NK-92 treated with Interleukin-12 subunit alpha and Interleukin-12 subunit beta, amount 100 ng/mL, for 24 hours (cell line): ENCODE data around the gene ZDHHC6.
A peak's percentile ranks its signal among the peaks of the same experiment; 100 is the strongest.
"Not testable (repeated sequence)": the region's sequence is repeated elsewhere in the genome, so short reads cannot be mapped to it uniquely, and the experiment has no call there.

ENCODE experiments used
- DNase-seq: peaks from one replicate; lab custom pipeline; 2025; lab: John Stamatoyannopoulos, UW

ZDHHC6 gene

GRCh38 chr10:112446855-112447619 lies at the start of gene ZDHHC6, which contains the start of gene VTI1A:
TSS of gene ZDHHC6 (minus strand) at chr10:112446914. CDS start at chr10:112445436, 1,478 bp downstream.
TSS of gene VTI1A (plus strand) at chr10:112447215. CDS start at chr10:112447374, 159 bp downstream.
- peak; percentile 66 for DNase-seq

DNA sequence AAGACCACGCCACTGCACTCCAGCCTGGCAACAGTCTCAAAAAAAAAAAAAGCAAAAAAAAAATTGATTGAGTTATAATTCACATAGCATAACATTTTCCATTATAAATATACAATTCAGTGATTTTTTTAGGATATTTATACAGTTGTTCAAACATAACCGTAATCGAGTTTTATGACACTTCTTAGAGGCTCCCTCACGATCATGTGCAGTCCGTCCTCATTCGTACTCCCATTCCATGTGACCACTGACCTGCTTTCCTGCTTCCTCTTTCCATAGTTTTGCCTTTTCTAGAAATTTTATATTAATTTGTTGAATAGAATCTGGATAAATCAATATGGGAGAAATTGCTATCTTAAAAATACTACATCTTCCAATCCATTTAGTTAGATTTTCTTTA lies 46.0 kb upstream of the ZDHHC6 start:
- DNase-seq = no peak

- no peak for DNase-seq
Observed at GRCh38 chr10:112491144-112491543, 44.4 kb upstream of the ZDHHC6 start.

DNA sequence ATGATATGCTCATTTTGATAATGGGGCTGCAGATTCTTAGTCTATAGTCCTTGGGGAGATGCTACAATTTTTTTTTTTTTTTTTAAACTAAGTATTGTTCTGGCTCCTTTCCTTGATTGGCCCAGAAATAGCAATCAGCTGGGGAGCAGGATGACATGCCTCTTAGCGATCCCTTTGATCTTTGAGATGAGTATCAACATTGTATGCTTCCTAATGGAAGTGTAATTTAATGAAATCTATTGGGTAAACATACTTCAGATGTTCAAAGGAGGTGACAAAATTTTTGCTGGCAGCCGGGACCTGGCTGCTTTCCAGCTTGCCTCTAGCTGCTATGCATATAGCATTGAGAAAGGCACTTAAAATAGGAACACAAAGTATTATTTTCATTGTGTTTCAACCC lies 43.8 kb upstream of the ZDHHC6 start:
- DNase-seq = no peak

GRCh38 chr10:112487964-112488363 lies 41.2 kb upstream of the ZDHHC6 start:
- DNase-seq = no peak

GRCh38 chr10:112484399-112484798 lies 37.7 kb upstream of the ZDHHC6 start:
- no peak for DNase-seq

GRCh38 chr10:112481602-112482001 lies 34.9 kb upstream of the ZDHHC6 start:
- DNase-seq = no peak

DNA sequence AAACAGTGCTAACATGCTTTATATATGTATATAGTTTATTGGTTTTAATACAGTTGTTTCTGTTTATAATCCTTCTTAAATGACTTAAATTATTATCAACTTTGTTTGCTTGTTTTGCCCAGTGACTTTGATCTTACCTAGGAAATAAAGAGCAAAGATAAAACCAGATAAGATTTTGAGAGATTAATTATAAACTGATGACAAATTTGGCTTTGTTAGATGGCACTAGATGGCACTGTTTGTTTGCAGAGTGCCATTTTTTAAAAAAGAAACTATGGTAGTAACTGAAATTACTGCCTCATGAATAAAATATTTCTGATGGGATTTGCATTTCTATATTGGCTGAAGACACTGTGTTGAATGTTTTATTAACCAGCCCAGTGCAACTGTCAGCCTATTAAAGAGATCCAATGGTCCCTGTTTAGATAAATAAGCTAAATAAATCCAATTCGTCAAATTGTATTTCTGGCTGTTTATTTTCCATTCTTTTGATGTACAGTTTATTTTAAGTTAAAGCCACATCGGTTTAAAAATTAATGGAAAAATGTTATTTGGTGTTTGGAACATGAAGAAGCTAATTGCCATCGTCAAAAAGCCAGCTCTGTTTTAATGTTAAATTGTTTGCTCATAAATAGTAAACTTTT lies 29.0 kb upstream of the ZDHHC6 start:
- DNase-seq = no peak

DNA sequence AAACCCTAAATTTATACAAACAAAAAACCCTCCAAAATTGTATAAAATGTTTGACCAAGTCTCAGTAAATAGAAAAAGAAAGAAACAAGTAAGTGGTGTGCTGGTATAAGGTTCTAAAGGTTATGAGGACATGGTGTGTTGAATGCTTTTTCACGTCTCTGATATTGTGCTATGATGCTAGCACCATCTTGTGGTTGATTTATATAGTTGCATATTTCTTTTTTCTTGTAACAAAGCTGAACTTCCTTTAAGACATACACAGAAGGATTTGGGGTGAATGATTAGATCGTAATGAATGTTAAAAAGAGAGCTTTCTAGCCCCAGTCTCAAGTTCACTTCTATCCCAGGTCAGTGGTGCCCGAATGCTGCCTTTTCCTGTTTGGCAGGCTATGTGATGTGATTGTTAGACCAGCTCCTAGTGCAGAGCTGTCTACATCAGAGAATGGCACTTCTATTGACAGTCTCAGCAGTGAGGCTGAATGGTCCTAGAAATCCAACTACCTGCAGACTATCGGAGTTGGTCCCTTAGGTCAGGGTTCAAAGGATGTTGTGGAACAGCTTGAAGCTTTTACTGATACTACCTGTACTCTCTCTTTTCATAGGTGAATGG lies 25.3 kb upstream of the ZDHHC6 start:
- no peak for DNase-seq

DNA sequence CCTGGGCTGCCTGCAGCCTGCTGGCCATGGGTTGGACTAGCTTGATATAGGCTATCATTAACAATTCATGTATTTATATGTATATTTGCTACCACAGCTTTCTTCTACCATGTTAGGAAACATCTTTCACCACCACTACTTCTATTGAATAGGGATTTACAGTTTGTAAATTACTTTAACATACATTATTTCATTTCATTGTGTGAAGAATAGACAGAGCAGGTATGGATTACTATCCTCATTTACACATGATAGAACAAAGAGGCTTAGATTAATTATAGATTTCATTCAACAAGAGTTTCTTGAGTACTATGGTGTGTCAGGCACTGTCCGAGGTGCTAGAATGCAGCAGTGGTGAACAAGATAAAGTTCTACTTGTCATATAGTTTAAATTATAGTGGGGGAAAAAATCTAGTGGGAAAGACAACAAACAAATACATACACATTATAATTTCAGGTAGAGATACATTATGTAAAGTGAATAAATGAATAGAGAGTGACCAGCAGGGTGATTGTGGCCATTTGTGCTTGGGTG lies 20.9 kb upstream of the ZDHHC6 start:
- DNase-seq = no peak

DNA sequence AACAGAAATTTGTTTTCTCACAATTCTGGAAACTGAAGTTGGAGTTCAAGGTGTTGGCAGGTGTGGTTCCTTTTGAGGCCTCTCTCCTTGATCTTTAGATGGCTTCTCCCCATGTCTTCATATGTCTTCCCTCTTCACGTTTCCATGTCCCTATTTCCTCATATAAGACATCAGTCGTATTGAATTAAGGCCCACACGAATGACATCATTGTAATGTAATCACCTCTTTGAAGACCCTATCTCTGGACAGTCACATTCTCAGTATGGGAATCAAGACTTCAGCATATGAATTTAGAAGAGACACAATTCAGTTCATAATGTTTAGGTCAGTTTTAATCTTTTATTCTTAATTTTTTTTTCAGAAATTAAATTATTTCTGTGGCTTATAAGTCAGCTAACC lies 20.1 kb upstream of the ZDHHC6 start:
- no peak for DNase-seq

DNA sequence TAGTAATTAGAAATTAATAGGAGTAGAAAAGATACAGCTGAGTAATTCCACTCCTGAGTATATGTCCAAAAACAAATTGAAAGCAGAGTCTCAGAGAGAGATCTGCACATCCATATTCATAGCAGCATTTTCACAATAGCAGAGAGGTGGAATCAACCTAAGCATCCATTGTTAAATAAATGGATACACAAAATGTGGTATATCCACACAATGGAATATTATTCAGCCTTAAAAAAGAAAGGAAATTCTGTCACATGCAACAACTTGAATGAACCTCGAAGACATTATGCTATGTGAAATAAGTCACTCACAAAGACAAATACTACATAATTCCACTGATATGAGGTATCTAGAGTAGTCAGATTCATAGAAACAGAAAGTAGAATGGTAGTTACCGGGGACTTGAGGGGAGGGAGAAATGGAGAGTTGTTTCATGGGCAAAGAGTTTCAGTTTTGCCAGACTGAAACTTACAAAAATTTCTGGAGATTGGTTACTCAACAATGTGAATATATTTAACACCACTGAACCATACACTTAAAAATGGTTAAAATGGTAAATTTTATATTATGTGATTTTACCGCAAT lies 18.7 kb upstream of the ZDHHC6 start:
- DNase-seq = no peak

- DNase-seq = not testable (repeated sequence)
Observed at GRCh38 chr10:112464074-112464473, 17.4 kb upstream of the ZDHHC6 start.

DNA sequence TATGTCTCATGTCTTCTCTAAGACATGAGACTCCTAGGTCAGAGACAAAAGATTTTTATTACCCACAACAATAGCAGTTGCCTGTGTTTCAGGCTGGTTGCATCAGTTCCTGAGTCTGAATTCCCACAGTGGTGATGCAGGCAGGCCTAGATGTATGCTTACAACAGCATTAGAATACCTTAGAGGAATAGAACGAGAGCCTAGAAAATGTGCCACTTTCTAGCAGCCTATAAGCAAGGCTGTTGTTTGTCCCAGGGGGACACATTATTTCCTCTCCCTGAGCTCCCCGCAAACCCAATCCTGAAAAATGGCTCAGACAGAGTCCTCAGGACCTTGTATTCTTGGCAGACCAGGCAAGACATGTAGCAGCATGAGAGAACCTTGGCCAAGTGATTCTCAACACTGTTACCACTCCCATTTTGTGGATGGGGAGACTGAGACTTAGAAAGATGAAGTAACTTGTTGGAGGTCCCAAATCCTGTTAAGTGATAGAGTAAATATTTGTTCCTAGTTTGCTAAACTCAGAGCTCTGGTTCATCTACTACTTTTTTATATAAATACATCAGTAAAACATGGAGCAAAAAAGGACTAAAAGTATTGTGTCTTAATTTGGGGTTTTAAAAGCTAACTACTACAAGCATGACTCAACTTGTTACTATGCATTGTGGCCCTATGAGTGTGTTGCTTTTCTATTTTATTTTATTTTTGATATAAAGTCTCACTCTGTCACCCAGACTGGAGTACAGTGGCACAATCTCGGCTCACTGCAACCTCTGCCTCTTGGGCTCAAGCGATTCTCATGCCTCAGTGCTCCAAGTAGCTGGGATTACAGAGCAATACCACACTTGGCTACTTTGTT lies 14.5 kb upstream of the ZDHHC6 start:
- DNase-seq = peak; percentile 46

- no peak for DNase-seq
Observed at GRCh38 chr10:112460366-112460765, 13.7 kb upstream of the ZDHHC6 start.

GRCh38 chr10:112456533-112456932 lies 9.8 kb upstream of the ZDHHC6 start:
- DNase-seq = no peak

DNA sequence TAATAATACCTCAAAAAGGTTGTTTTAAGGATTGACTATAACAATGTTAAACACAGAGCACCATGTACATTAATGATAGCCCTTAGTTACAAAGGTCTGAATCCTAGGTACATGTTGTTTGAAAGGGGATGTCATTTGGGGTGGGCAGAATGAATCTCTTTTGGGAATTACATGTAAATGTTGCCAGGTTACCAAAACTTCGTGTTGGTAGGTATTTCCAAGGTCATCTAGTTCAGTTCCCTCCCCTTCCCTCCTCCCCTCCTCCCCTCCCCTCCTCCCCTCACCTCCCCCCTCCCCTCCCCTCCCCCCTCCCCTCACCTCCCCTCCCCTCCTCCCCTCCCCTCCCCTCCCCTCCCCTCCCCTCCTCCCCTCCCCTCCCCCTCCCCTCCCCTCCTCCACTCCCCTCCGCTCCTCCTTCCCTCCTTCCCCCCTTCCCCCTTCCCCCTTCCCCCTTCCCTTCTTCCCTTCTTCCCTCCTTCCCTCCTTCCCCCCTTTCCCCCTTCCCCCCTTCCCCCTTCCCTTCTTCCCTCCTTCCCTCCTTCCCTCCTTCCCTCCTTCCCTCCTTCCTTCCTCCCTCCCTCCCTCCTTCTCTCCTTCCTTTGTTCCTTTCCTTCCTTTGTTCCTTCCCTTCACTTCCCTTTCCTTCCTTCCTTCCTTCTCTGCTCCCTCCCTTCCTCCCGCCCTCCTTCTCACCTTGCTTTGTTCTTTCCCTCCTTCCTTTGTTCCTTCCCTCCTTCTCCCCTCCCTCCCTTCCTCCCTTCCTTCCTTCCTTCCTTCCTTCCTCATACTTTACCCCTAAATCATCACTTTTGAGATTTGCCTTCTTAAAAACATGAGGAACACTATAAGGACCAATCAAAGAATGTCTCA lies 8.4 kb upstream of the ZDHHC6 start:
- no peak for DNase-seq

- DNase-seq = no peak
Observed at GRCh38 chr10:112448888-112449287, 2.2 kb upstream of the ZDHHC6 start.

DNA sequence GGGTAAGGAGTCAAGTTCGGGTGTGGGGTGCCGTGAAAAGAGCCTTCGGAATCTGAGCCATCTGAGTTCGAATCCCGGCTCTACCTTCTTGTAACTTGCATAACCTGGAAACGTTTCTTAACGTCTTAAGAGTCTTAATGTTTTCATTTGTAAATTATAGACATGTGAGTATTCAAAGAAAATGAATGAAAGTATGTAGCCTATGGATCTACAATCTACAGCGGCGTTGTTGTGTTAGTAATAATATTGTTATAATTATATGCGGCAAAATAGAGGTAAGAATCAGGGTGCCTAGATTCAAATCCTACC lies 860 bp upstream of the ZDHHC6 start:
- no peak for DNase-seq

DNA sequence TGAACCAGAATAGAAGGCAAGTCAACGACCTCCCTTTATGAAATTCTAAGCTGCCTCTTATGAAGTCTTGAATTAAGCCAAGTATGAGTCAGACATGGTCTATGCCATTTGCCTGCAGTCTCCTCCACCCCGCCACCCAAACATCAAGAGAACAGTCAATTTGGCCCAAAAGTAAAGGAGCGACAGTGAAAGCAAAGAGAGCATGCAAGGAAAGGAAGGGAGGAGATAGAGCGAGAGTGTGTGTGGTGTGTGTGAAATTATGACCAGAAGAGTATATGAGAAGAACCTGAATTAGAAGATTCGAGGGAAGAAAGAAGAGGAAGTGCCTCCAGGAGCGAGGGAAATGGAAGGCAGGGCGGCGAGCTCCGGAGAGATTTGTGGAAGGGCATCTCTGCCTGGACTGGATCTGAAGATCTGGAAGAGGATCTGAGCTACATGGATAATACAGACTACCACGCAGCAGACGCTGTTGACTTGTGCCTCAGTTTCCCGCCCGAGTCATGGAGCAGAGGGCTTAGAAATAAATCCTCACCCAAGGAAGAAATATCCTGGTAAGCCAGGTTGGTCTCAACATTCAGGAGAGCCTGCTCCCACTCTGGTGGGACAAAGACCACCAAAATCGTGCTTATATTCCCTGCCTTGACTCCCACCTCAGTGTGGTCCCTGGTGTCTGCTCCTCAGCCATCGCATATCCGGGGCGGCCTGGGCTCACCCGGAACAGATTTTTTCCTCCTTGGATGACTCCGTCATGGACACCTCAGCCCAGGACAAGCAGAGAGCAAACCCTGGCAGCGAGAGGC lies 459 bp downstream of the ZDHHC6 start:
- DNase-seq = no peak
